NCI-H524 treated with DMSO at 0.1 percent for 48 hours (cell line): Measurements from ENCODE around the gene CBL.
"Not testable (repeated sequence)": the region's sequence is repeated elsewhere in the genome, so short reads cannot be mapped to it uniquely, and the experiment has no call there.

Experiments
- DNase-seq: peaks from one replicate; lab custom pipeline; 2025; lab: John Stamatoyannopoulos, UW

The CBL gene

DNA sequence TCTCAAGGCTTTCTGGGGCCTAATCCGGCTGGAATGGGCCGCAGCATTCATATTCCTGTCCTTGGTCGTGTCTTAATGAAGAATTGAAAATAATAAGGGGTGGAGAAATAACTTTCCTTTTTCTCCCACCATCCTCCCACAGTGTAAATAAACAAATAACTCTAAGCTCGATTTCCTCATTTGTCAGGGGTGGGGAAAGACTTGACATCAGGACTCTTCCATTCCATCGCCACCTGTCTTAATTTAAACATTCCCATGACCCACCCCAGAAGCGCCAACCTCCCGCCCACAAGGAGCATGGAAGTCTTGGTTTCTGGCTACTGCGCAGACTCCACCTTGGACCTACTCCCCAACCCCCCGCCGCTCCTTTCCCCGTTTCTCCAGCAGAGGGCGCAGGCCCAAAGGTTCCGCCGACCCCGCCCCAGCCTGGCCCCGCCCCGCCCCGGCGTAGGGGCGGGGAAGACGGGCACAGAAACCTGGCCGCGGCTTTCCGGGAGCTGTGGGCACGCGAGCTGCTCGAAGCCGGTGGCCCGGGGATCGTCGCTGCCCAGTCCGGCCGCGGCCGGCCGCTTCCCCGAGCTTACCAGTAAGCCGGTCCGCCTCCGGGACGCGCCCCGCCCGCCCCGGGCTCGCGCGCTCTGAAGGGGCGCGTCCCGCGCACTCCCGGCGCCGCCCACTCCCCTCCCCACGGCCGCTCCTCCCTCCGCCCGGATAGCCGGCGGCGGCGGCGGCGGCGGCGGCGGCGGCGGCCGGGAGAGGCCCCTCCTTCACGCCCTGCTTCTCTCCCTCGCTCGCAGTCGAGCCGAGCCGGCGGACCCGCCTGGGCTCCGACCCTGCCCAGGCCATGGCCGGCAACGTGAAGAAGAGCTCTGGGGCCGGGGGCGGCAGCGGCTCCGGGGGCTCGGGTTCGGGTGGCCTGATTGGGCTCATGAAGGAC lies at the start of gene CBL:
Gene CBL, plus strand, starts transcription at position 766 of the 937 bp plus-strand sequence. Its CDS starts 79 bp downstream, at position 845.
- DNase-seq, result peak; percentile 50

DNA sequence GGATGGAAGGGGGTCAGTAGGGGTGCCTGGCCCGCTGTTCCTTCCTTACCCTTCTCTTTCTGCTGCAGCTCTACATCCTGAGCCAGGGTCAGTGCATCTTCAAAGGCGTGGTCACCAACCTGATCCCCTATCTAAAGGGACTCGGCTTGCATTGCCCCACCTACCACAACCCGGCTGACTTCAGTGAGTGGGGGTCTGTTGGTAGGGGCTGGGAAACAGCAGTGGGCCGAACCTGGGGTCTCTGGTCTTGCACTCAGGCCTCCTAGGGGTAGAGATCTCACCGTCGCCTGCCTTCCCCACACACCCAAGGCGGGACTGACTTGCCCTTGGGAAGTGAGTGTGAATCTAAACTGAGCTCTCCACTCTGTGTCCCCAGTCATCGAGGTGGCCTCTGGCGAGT lies 49.6 kb upstream of the CBL start:
- DNase-seq, result no peak

DNA sequence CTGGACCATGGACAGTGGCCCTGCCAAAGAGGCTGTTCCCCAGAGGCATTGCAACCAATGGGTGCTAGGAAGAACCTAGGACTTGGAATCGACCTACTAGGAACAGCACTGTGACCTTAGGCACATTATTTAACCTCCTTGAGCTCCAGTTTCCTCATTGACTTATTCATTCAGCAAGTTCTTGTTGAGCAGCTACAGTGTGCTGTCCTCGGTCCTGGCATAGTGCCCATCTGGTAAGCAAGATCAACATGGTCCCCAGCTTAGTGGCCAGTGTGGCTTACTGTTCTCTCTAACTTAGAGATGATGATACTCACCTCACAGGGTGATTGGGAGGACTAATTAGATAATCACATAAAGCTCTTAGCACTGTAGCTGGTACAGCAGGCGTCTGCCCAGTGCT lies 49.1 kb upstream of the CBL start:
- no peak for DNase-seq

DNA sequence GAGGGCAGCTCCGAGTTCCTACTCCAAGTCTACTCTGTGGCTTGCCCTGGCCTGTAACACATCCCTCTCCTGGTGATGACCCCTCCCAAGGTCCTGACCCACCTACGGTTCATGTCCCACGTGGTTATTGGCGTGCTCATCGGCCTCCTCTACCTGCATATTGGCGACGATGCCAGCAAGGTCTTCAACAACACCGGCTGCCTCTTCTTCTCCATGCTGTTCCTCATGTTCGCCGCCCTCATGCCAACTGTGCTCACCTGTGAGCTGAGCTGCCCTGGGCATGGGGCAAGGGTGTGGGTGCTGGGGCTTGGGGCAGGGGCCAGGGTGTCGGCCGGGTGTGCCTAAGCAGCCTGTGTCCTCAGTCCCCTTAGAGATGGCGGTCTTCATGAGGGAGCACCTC lies 47.7 kb upstream of the CBL start:
- no peak for DNase-seq

DNA sequence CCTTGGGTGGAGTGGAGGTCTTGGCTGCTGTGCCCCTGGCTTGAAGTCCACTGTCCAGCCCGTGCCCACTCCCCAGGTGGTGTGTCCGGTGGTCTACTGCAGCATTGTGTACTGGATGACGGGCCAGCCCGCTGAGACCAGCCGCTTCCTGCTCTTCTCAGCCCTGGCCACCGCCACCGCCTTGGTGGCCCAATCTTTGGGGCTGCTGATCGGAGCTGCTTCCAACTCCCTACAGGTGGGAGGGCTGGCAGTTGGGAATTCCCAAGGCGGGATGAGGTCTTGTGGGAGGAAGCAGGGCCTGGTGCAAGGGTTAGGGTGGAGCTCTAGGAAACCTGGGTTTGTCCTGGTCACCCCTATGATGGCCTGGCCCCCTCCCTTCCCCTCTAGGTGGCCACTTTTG lies 46.0 kb upstream of the CBL start:
- no peak for DNase-seq

DNA sequence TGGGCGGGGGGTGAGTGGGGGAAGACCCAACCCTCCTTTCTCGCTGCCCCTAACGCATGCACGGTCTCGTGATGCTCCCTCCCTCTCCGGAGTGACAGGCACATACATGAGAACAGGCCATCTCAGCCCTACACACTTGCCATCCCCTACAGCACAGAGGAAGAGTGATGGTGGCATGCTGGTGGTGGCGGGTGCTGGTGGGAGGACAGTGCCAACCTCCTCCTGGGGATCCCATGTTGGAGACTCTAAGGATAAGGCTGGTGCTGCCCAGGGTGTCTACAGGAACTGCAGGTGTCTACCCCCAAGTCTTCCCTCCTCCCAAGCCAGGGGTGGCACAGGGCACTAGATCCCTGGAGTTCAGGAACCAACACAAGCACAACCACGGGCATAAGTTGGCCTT lies 44.3 kb upstream of the CBL start:
- no peak for DNase-seq

DNA sequence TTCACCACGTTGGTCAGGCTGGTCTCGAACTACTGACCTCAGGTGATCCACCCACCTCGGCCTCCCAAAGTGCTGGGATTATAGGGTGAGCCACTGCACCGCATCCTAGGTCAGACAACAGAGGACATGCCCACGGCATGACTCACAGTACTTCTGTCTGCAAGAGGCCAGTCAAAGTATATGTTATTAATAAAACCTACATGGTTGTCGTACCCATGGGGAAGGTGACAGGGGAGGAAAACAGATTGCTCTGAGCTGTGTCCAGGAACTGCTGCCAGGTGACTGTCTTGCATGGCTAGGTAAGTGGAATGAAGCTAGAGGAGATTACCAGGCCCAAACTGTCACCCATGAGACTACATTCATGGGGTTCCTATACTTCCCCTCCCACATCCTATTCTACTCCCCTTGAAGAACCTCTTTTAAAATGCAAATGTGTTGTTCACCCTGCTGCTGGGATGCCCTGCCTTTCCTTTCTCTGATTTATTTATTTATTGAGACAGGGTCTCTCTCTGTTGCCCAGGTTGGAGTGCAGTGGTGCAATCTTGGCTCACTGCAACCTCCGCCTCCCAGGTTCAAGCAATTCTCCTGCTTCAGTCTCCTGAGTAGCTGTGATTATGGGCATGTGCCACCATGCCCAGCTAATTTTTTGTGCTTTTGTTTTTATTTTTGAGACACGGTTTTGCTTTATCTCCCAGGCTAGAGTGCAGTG lies 39.6 kb upstream of the CBL start:
- no peak for DNase-seq

DNA sequence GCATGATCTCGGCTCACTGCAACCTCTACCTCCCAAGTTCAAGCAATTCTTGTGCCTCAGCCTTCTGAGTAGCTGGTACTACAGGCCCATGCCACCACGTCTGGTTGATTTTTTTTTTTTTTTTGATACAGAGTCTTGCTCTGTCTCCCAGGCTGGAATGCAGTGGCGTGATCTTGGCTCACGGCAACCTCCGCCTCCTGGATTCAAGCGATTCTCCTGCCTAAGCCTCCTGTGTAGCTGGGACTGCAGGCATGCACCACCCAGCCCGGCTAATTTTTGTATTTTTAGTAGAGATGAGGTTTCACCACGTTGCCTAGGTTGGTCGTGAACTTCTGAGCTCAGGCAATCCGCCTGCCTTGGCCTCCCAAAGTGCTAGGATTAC lies 39.1 kb upstream of the CBL start:
- DNase-seq, result not testable (repeated sequence)

DNA sequence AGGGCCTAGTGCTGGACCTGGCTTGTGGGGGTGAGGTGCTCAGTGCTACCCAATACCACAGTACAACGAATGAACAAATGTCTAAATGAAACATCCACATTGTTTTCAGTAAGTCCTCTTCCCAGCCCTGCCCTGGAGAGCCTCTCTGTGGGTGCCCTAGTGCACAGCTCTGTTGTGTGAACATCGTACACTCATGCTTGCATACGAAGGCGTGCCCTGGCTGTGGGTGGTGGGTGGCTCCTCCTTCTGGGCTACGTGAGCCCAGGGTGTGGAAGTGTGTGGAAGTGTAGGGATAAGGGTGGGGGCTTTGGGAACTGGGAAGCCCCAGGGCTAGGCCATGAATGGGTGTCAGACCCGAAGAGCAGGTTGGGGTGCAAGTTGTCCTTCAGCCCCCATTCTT lies 38.2 kb upstream of the CBL start:
- DNase-seq, result no peak

DNA sequence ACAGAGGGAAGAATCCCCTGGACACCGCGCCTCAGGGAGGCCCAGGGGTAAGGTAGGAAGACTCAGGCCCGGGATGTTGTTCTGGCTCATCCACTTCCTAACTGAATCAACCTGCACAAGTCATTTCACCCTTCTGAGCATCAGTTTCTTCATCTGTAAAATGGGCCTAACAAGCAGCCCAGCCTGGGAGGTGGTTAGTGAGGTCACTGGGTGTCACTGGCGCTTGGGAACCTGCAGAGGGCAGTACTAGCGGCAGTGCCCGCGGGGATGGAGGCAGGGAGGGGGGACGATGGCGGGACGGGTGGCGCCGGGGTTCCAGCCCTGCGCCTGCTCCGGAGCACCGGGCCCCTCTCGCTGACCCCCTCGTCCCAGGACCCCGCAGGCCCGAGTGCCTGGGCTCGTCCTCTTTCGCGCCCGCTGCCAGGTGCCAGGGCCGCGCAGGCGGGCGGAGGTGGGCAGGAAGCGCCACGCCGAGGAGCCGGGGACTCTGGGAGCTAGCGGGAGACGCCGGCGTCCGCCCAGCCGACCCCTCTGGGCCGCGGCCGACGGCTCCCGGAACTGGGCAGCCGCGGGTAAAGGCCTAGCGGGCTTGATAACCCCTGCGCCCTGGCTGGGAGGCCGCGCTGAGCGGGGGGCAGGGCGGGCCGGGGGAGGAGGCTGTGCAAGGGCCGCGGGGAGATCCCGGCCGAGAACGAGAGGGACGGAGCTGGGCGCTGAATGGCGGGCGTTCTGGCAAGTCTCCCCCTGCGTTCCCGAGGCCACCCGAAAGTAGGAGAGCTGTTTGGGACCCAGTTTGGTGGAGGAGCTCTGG lies 37.5 kb upstream of the CBL start, which contains the start of gene NLRX1:
Gene NLRX1, plus strand, starts transcription at position 255 of the 811 bp plus-strand sequence. CDS start 2,679 bp downstream, outside the sequence.
- no peak for DNase-seq

DNA sequence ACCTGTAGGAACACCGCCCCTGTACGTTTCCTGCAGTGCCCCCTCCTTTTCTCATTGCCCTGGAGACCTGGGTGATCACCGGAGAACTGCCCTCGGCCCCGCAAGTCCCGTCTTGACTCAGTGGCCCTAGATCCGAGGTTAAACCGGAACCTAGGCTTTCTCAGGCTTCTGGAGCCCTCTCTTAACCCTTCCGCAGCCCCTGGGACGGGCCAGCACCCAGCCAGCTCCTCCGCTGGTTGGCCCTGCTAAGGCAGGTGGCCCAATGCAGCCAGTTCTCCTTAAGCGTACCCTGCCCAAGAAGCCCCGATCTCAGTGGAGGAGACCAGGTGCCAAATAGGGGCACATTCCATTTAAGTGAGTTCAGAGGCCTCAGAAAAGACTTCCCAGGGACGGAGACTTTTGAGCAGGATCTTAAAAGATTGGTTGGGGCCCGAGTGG lies 36.8 kb upstream of the CBL start:
- no peak for DNase-seq

DNA sequence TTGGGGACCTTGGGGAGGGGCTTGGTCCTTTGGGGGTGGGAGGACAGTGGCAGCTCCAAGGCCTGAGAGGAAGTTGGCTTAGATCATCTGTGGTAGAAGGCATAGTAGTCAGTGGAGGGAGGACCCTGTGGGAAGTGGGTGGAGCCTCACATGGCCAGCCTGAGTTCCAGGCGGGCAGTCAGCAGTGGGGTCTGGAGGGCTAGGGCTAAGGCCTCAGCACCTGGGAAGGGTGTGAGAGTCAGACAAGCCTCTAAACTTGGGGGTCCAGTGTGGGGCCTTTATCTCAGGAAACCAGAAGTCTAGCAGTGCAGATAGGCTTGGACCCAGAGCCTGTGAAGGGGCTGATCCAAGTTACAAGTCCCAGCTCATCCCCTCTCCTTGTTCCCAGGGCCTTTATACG lies 33.6 kb upstream of the CBL start:
- no peak for DNase-seq

DNA sequence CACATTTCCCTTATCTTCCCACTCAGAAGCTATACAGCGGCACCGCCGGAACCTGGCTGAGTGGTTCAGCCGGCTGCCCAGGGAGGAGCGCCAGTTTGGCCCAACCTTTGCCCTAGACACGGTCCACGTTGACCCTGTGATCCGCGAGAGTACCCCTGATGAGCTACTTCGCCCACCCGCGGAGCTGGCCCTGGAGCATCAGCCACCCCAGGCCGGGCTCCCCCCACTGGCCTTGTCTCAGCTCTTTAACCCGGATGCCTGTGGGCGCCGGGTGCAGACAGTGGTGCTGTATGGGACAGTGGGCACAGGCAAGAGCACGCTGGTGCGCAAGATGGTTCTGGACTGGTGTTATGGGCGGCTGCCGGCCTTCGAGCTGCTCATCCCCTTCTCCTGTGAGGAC lies 32.7 kb upstream of the CBL start:
- no peak for DNase-seq

DNA sequence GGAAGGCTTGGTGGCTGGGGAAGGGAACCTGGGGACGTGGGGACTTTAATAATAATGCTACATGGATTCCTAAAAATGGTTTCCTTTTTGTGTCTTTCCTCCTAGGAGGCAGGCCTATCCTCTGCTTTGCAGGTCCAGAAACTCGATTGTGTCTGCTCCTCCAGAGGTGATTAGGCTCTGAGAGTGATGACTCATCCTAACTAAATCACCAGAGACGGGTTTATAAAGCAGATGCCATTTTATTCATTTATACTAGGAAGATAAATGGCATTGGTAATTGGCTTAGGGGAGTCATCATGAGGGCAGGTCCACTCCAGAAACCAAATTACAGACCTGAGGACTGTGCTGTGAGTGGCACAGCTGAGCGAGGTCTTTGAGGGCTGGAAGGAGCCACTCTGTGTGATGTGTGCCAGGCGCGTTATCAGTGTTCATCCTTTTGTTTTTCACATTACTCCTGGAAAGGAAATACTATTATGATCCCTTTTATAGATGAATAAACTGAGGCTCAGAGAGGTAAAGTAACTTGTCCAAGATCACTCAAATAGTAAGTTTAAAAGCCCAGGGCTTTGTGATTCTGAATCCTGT lies 30.6 kb upstream of the CBL start:
- DNase-seq, result peak; percentile 31

DNA sequence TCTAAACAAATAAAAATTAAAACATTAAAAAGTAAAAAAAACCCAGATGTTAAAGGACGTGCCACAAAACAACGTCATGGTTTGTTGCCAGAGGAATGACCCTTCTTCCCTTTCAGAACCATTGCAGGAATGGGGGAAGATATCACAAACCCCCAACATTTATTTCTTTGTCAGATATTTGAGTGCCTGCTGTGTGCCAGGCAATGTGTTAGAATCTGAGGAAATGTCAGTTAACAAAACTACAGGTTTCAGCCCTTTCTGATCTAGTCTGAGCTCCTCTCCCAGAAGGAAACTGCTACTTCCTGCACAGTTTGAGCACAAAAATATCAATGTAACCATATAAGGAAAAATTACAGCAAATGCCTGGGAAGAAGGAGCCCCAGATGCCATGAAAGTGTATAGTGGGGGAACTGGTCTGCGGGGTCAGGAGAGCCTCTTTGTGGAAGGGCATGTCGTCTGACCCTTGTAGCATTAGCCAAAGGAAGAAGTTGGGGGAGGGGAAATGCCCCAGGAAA lies 27.9 kb upstream of the CBL start:
- no peak for DNase-seq

DNA sequence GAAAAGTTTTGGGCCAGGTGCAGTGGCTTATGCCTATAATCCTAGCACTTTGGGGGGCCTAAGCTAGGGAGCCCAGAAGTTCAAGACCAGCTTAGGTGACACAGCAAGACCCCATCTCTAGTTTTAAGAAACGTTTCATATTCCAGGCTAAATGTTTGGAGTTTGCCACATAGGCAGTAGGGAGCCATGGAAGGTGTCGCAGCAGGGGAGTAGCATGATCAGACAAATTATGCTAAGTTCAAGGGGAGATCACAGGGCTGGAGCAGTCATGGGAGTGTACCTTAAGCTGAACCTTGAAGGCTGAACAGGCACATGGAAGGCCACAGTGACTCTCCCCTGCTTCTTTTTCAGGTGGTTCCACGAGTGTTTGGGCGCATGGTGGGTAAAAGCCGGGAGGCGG lies 26.8 kb upstream of the CBL start:
- DNase-seq, result no peak

DNA sequence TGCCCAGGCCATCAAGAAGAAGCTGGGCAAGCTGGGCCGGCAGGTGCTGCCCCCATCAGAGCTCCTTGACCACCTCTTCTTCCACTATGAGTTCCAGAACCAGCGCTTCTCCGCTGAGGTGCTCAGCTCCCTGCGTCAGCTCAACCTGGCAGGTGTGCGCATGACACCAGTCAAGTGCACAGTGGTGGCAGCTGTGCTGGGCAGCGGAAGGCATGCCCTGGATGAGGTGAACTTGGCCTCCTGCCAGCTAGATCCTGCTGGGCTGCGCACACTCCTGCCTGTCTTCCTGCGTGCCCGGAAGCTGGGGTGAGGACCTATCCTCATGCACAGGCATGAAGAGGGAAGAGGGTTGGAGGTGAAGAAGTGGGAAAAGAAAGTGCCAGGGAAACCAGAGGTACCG lies 26.2 kb upstream of the CBL start:
- DNase-seq, result no peak

DNA sequence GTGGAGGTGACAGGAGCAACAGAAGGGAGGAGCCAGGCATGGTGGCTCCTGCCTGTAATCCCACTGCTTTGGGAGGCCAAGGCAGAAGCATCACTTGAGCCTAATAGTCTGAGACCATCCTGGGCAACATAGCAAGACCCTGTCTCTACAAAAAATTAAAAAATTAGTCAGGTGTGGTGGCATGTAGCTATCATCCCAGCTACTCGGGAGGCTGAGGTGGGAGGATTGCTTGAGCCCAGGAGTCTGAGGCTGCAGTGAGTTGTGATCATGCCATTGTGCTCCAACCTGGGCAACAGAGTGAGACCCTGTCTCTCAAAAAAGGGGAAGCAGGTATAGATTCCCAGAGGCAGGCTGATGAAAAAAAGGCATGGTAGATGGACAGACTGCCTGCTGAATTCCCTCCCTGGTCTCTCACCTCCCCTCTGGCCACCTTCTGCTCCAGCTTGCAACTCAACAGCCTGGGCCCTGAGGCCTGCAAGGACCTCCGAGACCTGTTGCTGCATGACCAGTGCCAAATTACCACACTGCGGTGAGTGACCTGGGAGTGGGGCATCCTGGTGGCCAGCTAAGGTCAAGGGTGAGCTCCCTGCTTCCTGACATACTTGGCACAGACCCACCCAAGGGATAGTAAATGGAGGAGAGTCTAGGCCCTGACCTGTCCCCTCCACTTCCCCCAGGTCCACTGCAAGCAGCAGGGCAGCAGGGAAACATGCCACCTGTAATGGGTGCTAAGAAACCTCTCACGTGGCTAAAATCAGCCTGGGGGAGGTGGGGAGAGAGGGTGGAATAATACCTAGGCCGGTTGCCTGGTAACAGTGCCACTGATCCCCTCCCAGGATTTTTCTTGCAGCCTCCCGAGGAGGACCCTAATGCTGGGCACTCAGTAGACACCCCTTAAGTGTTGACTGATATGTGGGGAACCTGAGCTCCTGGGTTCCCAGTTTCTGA lies 25.1 kb upstream of the CBL start:
- no peak for DNase-seq

DNA sequence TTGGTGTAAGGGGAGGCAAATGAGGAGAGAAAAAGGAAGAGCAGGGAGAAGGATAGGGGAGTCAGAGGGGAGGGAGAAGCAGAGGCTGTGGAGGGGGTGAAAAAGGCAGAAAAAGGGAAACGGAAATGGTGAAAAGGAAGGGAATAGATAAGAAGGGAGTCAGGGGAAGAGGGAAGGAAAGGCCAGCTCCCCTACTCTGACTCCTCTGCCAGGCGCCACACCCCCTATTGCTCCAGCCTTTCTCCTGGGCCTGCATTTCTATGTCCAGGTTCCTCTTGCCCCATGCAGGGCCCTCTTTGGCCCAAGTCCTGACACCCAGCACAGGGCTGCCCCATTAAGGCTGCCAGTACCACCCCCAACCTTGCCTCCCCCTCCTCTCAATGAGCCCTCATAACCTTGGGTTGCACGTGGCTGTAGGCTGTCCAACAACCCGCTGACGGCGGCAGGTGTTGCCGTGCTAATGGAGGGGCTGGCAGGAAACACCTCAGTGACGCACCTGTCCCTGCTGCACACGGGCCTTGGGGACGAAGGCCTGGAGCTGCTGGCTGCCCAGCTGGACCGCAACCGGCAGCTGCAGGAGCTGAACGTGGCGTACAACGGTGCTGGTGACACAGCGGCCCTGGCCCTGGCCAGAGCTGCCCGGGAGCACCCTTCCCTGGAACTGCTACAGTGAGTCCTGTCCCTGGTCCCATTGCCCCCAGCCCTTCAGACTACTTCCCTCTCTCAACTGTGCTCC lies 24.3 kb upstream of the CBL start:
- DNase-seq, result no peak

DNA sequence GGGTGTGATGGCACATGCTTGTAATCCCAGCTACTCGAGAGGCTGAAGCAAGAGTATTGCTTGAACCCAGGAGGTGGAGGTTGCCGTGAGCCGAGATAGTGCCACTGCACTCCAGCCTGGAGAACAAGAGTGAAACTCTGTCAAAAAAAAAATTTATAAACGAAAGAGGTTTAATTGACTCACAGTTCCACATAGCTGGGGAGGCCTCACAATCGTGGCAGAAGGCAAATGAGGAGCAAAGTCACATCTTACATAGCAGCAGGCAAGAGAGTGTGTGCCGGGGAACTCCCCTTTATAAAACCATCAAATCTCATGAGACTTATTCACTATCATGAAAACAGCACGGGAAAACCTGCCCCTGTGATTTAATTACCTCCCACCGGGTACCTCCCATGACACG lies 21.7 kb upstream of the CBL start:
- not testable (repeated sequence) for DNase-seq
